Measurements from ENCODE around the gene ZNRF1. TPM values are rescaled to one million over a fixed set of nuclear protein-coding genes. Genes with fewer than 3 reads are reported as not detected.

ZNRF1 gene
- total and polyA plus RNA-seq, 2 of the 8 experiments (the other 6 are each of a cell fraction or from before 2014, with no cell fraction given) = 33.5 to 52.9 TPM

DNA sequence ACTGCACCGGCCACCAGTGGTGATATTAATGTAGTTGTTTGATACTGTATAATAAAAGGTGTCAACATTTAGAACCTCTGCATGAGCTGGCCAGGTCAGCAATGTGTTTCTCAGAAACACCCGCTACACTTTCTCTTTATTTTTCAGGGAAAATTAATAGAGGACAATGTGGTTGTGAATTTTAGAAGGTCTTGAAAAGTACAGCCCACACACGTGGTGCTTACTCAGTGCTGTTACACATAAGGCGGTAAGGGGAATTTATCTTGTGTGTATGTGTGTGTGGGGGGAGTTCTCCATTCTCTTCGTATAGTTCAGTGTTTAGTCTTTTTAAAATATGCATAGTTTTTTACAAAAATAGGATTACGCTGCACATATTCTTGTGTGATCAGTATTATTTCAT lies 145.1 kb downstream of the ZNRF1 start:
- no peak overlapping the region for H2BK20ac ChIP-seq (ENCODE audit: low read length)
- TF ChIP-seq, protein P1, sequence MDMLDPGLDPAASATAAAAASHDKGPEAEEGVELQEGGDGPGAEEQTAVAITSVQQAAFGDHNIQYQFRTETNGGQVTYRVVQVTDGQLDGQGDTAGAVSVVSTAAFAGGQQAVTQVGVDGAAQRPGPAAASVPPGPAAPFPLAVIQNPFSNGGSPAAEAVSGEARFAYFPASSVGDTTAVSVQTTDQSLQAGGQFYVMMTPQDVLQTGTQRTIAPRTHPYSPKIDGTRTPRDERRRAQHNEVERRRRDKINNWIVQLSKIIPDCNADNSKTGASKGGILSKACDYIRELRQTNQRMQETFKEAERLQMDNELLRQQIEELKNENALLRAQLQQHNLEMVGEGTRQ (IDR thresholded peaks at IDR 0.05; ENCODE audit: low read length) = no peak
- no peak for TF ChIP-seq YY1 (IDR thresholded peaks at IDR 0.05; ENCODE audit: low read depth, low read length)
- H3K36me3 ChIP-seq (ENCODE audit: control insufficient read depth in 2 of 4, insufficient read depth in 4 of 4, low read length in 3 of 4) = no peaks in the 10 kb centered on the region
- no peak overlapping the region for H3K14ac ChIP-seq (ENCODE audit: insufficient read length)
- no peaks in the 10 kb centered on the region for H3K27me3 ChIP-seq (replicated peaks in 1 of 4; ENCODE audit: control insufficient read depth in 3 of 4, extremely low read depth in 1 of 4, insufficient read depth in 3 of 4, low read length in 3 of 4)
- POLR2A ChIA-PET (ENCODE audit: partially characterized antibody) = interaction anchor here (0.8 kb wide), 1 partner anchor 159 kb away, joined by 3 read pairs; the partner anchor contains the start of gene WDR59
- H3K9ac ChIP-seq (replicated peaks in 1 of 4; ENCODE audit: extremely low read depth in 1 of 4, low read depth in 3 of 4, low read length in 3 of 4) = no peak overlapping the region
- no peak overlapping the region for H4K8ac ChIP-seq (ENCODE audit: extremely low read depth, insufficient read depth, low read length)
- no peak overlapping the region for H3K23ac ChIP-seq (ENCODE audit: insufficient read length)
- no peak overlapping the region for H2BK12ac ChIP-seq (ENCODE audit: low read depth, low read length)
- H3K56ac ChIP-seq (replicated peaks; ENCODE audit: insufficient read length, low read depth, low read length) = no peak overlapping the region
- no peak overlapping the region for H2AFZ ChIP-seq (ENCODE audit: low read length)
- no peaks in the 10 kb centered on the region; a peak in 1 of 7 replicates for H3K4me1 ChIP-seq (replicated peaks in 1 of 4; ENCODE audit: control insufficient read depth in 3 of 4, insufficient read depth in 4 of 4, low read length in 3 of 4)
- no peak overlapping the region for H4K5ac ChIP-seq (ENCODE audit: insufficient read length, low read depth, low read length)
- H3K23me2 ChIP-seq (ENCODE audit: low read depth, low read length) = peaks cover under 1% of the 10 kb centered on the region
- H4K20me1 ChIP-seq (replicated peaks in 1 of 2; ENCODE audit: control insufficient read depth in 1 of 2, insufficient read depth in 2 of 2, low read length in 2 of 2) = no peaks in the 10 kb centered on the region
- no peak overlapping the region for H4K91ac ChIP-seq (replicated peaks; ENCODE audit: insufficient read length, low read length)
- no peaks in the 10 kb centered on the region for H3K79me1 ChIP-seq (ENCODE audit: low read depth, low read length)
- FAIRE-seq (no peak), DNase-seq (ENCODE audit: low read depth in 1 of 2, low spot score in 2 of 2) (no peak)
- no peak overlapping the region for H3K4ac ChIP-seq (replicated peaks; ENCODE audit: insufficient read length, low read depth, low read length)
- no peak overlapping the region for H3K4me3 ChIP-seq (ENCODE audit: extremely low read depth in 1 of 4, insufficient read depth in 2 of 4, low read depth in 3 of 4, low read length in 4 of 4)
- H2BK15ac ChIP-seq (ENCODE audit: low read length) = no peak overlapping the region
- H2BK5ac ChIP-seq (ENCODE audit: low read depth, low read length) = no peak overlapping the region
- no peak overlapping the region for H3K18ac ChIP-seq (ENCODE audit: extremely low read depth, low read length)
- no peak overlapping the region for H3K4me2 ChIP-seq (ENCODE audit: insufficient read depth in 1 of 2, low read depth in 2 of 2, low read length in 2 of 2)
- CTCF ChIA-PET (ENCODE audit: partially characterized antibody) = interaction anchor here (2.6 kb wide), 1 partner anchor 33 kb away, joined by 7 read pairs; no protein-coding TSS in a partner anchor
- H3K27ac ChIP-seq (ENCODE audit: low read depth, low read length) = no peak overlapping the region
- H2AK5ac ChIP-seq (ENCODE audit: low read depth, low read length) = no peak overlapping the region
- 85% methylated on average over 6 of the region's 6 CpGs; no CpG with 5 or more reads in 1 of the 2 experiments for WGBS, 2 experiments (ENCODE audit: extremely low coverage in 1 of 2, insufficient coverage in 1 of 2, insufficient read length in 1 of 2, insufficient replicate concordance in 2 of 2, low coverage in 1 of 2, low lambda C conversion rate in 2 of 2, missing lambda C conversion rate in 1 of 2)
- H3K79me2 ChIP-seq (ENCODE audit: control insufficient read depth in 1 of 2, insufficient read depth in 2 of 2, low read length in 2 of 2) = peaks cover 0 to under 1% of the 10 kb centered on the region in 2 experiments; a peak in 2 of 4 replicates
- H3K9me3 ChIP-seq (ENCODE audit: insufficient read depth in 2 of 2, low read depth in 1 of 2, low read length in 1 of 2) = peaks cover 0 to 3% of the 10 kb centered on the region in 2 experiments; a peak in 1 of 4 replicates
- H2BK120ac ChIP-seq (replicated peaks; ENCODE audit: low read depth, low read length) = no peak overlapping the region

Data from H1 (cell line).